HEK293T (cell line): ENCODE results near the gene NOL3.

Experiments used
- CTCF ChIA-PET: fragments of 350-600 bp; formaldehyde crosslinking; extraction: SDS; loops from one replicate; lab custom pipeline; 2021; ENCODE audit warnings: antibody characterized with exemption, inconsistent platforms; lab: Yijun Ruan, JAX
- POLR2A ChIA-PET: fragments of 350-600 bp; formaldehyde crosslinking; extraction: SDS; loops from one replicate; lab custom pipeline; 2020; ENCODE audit warnings: antibody characterized with exemption, inconsistent platforms; lab: Yijun Ruan, JAX
- DNase-seq: peaks from one replicate; pipeline ENCODE4 v3.0.0; 2012; ENCODE audit warnings: mixed read lengths; ENCODE audit errors: extremely low spot score
- CTBP1 ChIP-seq: fragments of 450-650 bp; IDR thresholded peaks from 2 replicates; pipeline ENCODE4 v1.6.1; 2016; ENCODE audit warnings: borderline replicate concordance
- HDGF ChIP-seq: fragments of 450-650 bp; IDR thresholded peaks from 2 replicates; pipeline ENCODE4 v1.6.1; 2017; ENCODE audit warnings: antibody characterized with exemption, borderline replicate concordance
- L3MBTL2 ChIP-seq: fragments of 450-650 bp; conservative IDR thresholded peaks from 2 replicates; pipeline ENCODE4 v1.6.1; 2016; ENCODE audit warnings: mild to moderate bottlenecking
- NFRKB ChIP-seq: fragments of 450-650 bp; IDR thresholded peaks from 2 replicates; pipeline ENCODE4 v1.6.1; 2016; ENCODE audit warnings: mild to moderate bottlenecking, moderate library complexity
- SP1 ChIP-seq: fragments of 450-650 bp; IDR thresholded peaks from 2 replicates; pipeline ENCODE4 v1.6.1; 2017

Gene NOL3

DNA sequence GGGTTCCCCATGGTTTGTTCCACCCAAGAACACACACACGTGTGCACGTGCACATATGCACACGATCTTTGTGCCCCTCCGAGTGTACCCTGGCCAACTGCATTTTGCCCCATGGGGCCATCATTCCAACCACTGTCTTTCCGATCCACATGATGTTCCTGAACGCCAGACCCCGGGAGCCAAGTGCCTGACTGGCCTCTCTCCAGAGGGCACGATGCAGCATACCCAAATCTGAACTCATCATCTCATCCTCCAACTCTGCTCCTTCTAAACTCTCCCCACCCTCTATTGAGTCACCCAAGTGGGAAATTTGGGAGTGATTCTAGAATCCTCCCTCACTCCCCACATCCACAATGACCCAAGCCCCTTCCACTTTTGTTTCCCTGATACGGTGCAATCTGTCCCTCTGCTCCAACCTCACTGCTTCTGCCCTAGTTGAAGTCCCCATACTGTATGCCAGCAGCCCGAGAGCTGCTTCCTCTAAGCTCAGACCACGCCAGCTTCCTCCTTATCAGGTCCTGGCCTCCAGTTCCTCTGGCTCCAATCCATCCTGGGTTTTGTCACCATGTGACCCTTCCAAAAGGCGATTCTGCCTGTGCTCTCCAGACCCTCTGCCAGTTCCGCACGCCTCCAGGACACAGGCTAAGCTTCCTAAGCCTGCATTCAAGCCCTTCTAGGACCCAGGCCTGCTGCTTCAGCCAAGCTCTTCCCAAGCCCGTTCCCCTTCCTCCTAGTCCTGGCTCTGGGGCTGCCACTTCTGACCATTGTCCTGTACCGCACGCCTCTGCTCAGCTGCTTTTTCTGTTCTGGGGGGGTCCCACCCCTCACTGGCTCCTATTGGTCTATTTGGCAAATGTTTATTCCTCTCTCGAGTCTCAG is 46.5 kb downstream of the NOL3 start:
- TF ChIP-seq HDGF = no peak
- no peak for TF ChIP-seq NFRKB
- TF ChIP-seq SP1 = no peak
- TF ChIP-seq CTBP1 = no peak
- no peak for DNase-seq
- ChIA-PET POLR2A (interaction anchor here (1.0 kb wide), 1 partner anchor 11 kb away, joined by 3 read pairs; no protein-coding TSS in a partner anchor), CTCF (no interaction called here)

DNA sequence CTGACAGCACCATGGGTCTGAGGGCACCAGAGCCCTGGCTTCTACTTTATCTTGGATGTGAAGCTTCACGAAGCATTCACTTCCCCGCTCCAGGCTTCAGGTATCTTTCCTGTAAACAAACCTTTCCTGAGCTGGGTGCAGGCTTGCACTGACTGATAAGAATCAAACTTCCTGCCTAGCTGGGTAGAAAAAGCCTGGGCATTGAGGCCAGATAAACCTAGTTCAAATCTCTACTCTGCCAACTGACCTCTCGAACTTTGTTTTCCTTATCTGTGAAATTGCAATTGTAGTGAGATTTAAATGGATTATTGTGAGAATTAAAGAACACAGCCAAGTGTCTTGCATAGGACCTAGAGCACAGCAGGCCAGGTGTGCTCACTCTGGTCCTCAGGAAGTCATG is 53.7 kb downstream of the NOL3 start:
- no peak for DNase-seq
- CTCF ChIA-PET = interaction anchor here (0.8 kb wide), 1 partner anchor 26 kb away, joined by 5 read pairs; no protein-coding TSS in a partner anchor
- POLR2A ChIA-PET = interaction anchor here (0.8 kb wide), 1 partner anchor 24 kb away, joined by 3 read pairs; the partner anchor contains the start of gene FHOD1
- no peak for TF ChIP-seq L3MBTL2
